ENCODE measurements around the gene C5orf22.
"Not testable (repeated sequence)": the region's sequence is repeated elsewhere in the genome, so short reads cannot be mapped to it uniquely, and the experiment has no call there.

Gene C5orf22

DNA sequence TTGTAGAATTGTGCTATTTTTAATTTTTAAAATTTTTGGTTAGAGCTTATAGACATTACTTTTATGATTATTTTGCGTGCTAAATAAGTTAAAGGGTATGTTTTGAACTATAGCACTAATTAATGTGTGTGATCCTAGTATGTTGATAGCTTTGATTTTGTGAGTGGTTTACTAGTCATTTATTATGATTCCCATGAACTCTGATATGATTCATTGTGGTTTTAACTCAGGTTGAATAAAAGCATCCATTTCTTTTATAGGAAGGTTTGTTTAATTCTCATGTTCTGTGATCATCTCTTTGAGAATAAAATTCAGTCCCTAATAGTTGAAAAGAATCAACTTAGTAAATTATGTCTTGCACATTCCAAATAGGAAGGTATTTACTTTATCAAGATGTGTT lies 22.5 kb downstream of the C5orf22 start:
- no peak for DNase-seq

DNA sequence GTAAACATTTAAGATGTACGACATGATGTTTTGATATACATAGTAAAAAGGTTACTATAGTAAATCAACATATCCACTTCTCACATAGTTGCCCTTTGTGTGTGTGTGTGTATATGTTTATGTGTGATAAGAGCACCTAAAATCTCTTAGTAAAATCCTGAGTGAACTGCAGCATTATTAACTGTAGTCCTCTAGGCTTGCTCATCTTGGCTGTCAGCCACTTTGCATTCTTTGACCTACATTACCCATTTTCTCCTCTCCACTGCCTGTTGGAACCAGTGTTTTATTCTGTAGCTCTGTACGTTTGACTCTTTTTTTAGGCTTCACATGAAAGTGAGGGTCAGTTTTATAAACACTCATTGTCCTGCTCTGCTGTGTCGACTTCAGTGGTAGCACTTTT lies 24.4 kb downstream of the C5orf22 start:
- DNase-seq, result no peak

DNA sequence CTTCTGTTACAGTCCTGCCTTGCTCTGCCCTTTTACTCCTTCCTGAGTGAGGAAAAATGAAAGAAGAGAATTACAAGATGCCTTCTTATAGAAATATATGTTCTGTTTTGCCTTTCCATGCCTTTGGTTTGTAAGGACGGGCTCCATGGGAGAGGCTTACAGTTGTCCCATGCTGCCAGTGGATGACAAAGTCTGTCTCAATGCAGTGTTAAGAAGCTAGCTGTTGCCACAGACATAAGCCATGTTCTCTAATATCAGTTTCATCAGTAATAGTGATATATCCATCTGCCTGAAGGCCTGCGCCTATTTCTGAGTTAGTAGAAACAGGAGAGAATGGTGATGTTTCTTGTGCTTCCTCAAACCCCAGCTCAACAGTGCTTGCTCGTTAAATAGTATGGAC lies 27.8 kb downstream of the C5orf22 start:
- DNase-seq, result no peak

DNA sequence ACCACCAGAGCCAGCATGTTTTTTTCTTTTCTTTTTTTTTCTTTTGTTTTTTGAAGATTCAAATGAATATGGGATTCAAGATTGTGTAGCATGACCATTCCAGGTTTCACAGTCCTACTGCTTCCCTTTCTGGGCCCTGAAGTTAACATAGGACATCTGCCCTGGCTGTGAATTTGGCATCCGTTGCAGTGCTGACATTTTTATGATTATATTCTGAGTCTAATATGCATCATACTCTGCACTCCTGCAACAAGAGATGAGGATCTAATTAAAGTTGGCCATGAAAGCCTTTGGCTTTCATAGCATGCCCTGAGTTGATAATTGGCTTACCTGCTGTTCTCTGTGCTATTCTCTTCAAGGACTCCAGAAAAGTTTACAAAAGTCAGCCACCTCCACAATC lies 29.8 kb downstream of the C5orf22 start:
- DNase-seq, result no peak

DNA sequence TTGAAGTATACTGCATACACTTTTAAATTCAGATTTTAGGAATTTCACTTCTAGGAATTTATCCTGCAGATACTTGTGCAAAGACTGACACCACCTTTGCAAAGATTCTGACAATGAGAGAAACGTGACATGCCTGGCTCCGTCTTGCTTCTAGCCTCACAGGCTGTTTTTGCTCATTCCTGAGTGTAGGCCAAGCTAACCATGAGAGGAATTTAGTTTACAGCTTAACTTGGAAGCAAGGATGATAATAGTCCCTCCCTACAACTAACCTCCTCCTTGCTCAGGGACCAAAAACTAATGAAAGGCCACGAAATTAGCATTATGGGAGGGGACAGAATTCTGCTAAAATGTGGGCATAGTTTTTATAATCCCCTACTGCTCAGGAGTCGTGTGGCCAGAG lies 31.1 kb downstream of the C5orf22 start:
- no peak for DNase-seq

DNA sequence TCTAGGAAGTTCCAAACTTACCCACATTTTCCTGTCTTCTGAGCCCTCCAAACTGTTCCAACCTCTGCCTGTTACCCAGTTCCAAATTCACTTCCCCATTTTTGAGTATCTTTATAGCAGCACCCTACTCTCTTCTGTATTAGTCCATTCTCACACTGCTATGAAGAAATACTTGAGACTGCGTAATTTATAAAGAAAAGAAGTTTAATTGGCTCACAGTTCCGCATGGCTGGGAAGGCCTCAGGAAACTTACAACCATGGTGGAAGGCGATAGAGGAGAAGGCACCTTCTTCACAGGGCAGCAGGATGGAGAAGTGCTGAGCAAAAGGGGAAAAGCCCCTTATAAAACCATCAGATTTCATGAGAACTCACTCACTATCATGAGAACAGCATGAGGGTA lies 34.3 kb downstream of the C5orf22 start:
- not testable (repeated sequence) for DNase-seq

DNA sequence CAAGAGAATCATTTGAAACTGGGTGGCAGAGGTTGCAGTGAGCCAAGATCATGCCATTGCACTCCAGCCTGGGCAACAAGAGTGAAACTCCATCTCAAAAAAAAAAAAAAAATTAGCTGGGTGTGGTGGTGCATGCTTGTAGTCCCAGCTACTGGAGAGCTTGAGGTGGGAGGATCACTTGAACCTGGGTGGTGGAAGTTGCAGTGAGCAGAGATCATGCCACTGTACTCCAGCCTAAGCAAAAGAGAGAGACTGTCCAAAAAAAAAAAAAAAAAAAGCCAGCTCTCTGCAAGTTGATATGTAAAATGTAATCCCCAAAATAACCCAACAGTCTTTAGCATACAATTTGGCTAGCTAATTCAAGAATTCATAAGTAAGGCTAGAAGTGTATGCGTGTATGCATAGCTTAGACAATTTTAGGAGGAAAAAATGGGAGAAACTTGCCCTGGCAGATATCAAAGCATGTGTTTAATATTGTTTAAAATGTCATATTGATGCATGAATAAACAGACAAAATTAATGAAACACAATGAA lies 36.3 kb downstream of the C5orf22 start:
- no peak for DNase-seq

DNA sequence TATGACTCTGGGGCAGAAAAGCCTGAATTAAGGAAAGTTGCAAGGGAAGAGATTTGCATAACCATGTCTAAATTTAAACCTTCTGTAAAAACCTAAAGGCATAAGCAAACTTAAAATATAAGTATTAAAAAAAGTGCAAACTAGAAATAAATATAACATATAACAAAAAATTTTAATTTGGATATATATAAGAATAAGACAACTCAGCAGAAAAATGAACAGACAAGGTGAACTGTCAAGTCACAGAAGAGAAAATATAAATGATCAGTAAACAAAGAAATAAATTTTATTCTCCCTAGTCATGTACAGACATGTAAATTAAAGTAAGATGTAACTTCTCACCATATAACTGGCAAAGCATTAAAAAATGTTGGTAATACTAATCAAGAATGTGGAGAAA lies 37.0 kb downstream of the C5orf22 start:
- no peak for DNase-seq

DNA sequence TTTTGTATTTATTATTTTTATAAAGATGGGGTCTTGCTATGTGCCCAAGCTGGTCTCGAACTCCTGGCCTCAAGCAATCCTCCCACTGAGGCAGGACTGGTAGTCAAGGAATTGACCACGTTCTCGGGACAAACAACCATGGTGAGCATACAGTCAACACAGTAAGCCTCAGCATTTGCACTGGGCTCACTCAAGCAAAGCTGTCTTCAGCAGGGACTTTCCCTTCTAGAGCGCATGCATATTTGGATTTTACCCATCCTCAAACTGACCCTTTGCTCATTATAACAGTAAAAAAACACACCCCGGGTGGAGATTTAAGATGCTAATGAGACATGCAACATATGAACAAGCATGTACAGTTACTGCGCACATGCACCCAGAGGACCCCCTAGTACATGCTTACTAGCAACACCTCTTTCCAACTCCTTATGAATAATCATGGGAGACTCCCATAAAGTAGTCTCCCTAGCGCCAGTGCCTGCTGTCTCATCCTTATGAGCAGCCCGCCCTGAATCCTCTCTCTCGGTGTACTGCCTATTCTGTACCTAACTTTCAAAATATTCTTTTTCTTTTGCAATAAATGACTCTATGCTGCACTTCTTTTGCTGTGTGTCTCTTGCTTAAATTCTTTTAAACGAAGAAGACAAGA lies 41.5 kb downstream of the C5orf22 start:
- no peak for DNase-seq

DNA sequence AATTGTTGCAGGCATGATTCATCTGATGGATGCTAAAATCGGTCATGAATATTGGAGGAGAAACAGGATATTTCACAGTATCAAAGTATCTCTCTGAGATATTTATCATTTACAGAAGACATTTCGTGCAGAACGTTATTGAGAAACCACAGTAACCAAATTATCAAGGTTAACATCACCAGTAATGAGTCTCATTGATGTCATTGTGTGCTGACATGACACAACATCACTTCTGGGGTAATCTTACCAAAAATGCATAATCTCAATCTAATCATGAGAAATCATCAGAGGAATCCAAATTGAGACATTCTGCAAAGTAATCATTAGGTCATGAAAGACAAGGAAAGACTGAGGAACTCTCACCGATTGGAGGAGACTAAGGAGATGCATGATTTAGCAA lies 42.7 kb downstream of the C5orf22 start:
- DNase-seq, result no peak

DNA sequence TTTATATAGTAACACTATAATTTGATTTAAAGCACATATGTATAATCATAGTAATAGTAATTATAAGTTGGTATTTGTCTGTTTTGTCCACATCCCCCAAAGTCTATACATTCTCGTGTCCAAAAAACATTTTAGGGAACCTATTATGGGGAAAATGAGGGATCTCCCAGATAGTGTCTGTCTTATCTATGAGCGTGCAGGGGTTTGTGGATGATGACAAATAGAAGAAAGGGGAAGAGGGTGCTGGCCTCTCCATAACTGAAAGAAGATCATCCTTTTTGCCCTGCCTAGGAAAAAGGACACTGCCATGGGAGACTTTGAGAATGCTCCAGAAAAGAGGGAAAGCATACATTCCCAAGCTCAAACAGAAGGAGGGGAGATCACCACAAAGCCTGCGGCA lies 45.3 kb downstream of the C5orf22 start:
- no peak for DNase-seq

DNA sequence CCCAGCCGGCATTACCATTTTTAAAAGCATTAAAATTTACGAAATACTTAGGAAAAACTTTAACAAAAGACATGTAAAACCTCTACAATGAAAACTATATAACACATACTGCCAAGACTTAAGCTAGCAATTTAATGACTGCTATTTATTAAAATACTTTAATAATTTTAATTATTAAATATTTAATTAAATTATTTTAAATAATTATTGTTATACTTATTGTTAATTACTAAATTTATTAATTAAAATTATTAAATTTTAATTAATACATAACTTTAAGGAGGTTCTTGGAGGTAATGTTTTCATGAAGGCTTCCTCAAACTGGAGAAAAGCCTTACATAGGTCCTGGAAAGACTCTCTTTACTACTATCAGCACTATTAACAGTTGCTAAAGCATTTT lies 47.5 kb downstream of the C5orf22 start:
- DNase-seq, result no peak

DNA sequence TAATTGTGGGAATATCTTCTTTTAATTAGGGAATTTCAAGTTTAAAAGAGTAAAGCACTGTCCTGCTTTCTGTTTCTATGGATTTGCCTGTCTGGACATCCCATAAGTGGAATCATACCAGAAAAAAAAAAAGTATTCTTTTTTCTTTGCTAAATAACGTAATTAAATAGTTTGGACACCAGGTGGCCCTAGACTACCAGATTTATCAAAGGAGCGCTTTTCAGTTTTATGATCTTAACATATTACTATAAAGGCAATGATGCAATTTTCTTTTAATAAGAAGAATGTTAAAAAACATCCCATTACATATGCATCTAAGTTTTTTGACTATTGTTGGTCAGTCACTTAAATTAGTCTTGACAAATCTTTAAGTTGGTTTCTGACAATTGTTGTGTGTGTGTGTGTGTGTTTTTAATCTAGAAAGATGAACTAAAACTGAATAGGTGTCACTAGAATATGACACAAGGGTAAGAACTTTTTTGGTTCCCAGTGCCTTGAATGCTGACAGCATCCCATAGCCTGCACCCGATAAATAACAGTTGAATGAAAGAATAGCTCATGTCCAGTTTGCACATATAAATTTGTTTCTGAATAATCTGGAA lies 49.5 kb downstream of the C5orf22 start:
- no peak for DNase-seq

DNA sequence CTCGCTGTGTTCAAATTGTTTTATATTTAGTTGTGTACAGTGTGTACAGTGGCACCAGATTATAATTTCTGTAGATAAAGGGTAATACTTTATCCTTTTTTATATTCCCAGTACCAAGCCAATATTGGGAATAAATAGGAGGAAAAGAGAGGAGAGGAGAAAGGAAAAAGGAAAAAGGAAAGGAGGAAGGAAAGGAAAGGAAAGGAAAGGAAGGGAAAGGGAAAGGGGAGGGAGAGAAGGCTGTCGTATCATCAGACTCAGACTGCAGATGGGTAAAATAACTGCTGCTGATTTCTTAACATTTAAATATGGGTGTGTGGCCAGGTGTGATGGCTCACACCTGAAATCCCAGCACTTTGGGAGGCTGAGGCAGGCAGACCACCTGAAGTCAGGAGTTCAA lies 51.0 kb downstream of the C5orf22 start:
- DNase-seq, result no peak

DNA sequence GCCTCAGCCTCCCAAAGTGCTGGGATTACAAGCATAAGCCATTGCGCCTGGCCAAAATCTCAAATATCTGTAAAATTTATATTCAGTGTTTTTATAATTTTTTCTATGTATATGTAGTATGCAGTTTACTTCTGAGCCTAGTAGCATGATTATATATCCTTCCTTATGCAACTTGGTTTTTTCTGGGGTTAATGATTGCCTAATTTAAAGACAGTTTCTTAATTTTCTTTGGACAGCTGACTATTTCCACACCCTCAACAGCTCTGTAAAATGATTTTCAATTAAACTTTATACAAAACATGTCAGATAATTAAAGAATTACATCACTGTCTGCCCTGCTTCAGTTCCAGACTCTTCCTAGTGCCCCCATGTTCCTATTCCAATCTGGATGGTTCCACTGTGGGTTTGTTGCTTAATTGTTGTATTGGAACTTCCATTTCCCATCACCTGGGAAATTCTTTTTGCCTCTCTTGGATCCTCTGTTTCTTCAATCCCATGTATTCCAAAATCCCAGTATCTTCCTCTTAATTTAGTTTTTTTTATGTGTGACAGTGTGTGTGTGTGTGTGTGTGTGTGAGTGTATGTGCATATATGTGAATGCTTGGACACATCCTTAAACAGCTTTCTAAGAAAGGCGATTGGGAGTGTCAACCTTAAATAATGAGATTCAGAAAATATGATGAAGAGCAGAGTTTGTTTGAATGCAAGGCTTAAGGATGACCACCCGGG lies 53.2 kb downstream of the C5orf22 start:
- no peak for DNase-seq

DNA sequence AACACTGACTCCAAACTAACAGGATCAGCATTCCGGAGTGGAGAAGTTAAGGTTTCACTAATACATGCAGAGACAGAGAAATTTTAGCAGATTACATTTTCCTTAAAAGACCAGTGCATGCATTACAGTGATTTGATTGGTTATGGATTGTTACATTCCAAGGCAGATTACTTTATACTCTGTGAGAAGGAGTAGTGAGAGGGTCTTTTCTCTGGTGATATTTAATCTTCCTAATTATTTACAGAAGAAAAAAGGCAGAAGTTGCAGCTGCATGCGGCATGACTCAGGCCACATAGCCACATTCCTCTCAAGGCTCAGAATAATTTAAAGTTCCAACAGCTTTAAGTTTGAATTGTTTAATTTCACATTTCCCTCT lies 53.8 kb downstream of the C5orf22 start:
- no peak for DNase-seq

DNA sequence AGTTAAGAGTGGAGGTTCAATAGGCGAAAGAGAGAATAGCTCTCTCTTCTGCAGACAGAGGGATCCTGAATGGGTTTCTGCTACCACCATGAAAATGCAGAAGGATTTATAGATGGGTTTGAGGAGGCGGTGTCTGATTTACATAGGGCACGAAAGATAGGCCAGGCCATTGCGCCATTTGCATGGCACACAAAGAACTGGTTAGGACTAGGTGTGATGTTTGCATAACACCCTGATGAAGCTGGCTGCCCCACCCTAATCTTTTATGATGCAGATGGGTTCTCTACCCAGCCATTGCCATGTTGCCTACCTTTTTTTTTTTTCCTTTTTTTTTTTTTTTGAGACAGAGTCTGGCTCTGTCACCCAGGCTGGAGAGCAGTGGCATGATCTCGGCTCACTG lies 55.4 kb downstream of the C5orf22 start:
- no peak for DNase-seq

DNA sequence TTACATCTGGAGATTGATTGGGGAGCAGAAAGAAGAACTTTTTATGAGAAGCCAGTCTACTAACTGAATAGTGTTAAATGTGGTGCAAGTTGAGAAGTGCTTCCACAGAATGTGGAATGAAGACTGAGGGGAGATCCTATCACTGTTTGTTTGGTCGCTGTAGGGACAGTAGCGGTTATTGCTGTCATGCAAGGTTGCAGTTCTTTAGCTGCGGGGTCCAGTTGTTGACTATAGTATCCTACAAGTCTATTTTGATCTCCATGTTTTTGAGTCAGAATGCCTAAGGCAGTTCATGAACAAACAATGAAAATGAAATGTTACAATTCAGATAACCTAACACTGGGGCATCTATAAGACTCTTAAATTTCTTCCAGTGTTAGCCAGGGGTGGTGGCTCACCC lies 61.6 kb downstream of the C5orf22 start:
- no peak for DNase-seq

DNA sequence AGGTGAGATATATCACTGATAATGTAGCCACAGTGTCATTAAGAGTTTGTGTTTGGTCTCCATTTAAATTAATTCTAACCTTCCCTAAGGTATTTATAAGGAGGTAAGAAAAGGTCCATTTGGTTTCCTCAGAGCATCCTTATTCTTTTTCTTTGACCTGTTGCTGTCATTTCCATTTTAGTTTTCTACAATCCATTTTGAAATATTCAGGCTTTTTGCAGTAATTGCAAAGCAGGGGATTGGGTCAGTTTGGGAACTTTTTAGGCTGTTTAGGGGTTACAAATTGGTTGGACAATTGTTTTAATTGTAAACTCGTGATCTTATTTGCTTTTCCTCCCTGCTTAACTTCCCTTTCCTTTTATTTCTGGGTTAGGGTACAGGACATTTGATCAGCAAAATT lies 64.3 kb downstream of the C5orf22 start:
- no peak for DNase-seq

DNA sequence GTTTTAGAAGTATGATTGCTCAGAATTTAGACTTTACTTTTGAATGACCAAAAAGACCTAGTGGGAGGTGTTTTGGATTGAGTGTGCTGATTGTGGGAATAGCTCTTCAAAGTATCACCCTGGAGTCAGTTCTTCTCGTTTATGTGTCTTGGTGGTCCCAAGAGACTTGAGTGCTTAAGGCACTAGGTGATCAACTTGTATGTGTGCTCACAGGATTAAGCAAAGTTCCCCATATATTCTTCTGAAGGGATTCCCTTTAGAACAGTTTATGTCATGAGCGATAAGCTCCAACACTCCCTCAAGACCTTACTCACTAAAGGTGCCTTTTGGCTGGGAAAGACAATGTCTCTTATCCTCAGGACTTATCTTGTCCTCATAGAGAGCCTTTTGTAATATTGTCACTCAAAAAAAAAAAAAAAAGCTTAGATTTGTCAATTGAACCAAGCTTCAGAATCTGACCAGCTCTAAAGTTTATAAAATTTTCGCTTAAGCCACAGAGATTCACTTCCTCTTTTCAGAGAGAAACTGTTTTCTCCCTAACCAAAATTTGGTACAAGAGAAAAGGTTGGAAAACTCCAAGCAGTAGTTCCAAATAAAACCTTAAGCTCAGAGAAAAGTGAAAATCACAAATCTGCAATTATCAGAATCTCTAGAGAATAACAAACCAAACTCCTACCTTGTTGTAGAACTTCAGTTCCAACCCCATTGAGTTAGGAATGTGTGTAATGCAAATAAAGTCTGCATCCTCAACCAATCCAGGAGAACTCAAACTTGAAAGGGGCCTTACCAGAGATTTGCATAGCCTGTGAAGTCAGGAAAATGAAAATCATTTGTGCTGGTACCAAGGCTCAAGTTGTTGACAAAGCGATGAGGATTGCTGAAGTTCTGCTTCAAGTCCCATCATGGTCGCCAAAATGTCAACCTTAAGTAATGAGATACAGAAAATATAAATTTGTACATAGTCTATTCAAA lies 66.8 kb downstream of the C5orf22 start:
- DNase-seq, result no peak

DNA sequence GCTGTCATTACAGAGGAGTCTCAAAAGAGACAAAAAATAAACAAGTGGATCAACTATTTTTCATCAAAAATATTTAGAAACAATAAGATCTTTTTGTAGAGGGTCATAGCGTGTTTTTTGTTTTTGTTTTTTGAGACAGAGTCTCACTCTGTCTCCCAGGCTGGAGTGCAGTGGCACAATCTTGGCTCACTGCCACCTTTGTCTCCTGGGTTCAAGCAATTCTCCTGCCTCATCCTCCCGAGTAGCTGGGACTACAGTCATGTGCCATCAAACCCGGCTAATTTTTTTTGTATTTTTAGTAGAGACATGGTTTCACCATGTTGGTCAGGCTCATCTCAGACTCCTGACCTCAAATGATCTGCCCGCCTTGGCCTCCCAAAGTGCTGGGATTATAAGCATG lies 70.2 kb downstream of the C5orf22 start:
- not testable (repeated sequence) for DNase-seq

DNA sequence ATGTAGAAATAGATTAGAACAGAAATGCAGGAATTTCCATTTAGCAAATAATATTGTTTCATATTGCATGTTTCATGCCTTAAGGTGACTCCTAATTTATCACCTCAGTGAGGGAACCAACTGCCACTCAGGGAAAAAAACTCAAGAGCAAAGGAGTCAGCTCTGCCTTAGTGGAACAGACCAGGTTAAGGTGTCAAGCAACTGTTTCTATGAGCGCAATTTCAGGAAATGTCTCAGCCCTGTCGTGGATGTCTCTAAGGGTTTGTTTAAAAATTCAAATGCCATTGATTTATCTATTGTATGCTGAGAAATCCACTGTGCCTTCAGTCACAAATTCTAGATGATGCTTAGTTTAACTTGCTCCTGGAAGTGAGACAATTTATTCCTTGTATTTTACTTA lies 72.1 kb downstream of the C5orf22 start:
- no peak for DNase-seq

DNA sequence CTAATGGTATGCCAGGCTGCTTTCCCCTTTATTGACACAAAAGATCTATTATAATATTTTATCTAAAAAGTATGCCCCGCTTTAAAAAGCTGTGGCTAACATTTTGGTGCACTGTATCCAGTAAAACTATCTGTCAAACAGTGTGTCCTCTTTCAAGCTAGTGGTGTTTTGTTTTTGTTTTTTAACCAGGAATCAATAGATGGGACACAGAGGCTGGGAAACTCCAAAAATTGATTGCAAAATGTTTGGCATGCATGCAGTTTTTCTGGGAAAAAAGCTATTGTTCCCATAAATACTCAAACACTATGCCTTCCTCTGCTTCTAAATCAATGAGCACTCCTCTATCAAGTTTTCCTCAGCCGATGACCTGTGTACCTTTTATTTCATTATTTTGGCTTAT lies 72.5 kb downstream of the C5orf22 start:
- no peak for DNase-seq

Data from left hindlimb (tissue), 1 donor.